D341Med (cell line): Measurements from ENCODE around the gene PC.
"Not testable (repeated sequence)": the region's sequence is repeated elsewhere in the genome, so short reads cannot be mapped to it uniquely, and the experiment has no call there.

Experiments
- DNase-seq: peaks from one replicate; pipeline ENCODE4 v3.0.0; 2012; ENCODE audit warnings: low spot score

The PC gene

DNA sequence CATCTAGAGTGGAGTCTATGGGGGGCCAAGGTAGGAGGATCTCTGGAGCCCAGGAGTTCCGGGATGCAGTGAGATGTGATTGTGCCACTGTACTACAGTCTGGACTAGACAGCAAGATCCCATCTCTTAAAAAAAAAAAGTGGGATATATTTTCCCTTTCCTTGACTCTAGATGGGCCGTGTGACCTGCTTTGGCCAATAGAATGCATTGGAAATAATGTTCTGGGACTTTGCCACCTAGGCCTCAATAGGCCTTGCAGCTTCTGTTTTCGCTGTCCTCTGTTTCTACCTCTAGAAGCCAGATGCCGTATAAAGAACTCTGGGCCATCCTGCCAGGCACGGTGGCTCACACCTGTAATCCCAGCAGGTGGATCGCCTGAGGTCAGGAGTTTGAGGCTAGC, 20.5 kb upstream of the PC start:
- DNase-seq, result no peak

DNA sequence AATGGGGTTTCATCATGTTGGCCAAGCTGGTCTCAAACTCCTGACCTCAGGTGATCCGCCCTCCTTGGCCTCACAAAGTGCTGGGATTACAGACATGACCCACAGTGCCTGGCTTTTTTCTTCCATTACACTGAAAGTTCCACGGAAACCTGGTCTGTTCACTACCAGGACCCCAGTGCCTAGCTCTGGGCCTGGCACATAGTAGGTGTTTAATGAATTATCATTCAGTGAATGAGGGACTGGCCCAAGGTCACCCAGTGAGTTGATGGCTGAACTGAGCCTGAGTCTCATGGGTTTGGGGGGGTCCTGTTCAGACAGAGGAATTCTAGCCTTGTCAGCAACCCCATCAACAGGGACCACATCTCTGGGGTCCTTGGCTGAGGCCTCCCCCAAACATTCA, 20.0 kb upstream of the PC start:
- no peak for DNase-seq

DNA sequence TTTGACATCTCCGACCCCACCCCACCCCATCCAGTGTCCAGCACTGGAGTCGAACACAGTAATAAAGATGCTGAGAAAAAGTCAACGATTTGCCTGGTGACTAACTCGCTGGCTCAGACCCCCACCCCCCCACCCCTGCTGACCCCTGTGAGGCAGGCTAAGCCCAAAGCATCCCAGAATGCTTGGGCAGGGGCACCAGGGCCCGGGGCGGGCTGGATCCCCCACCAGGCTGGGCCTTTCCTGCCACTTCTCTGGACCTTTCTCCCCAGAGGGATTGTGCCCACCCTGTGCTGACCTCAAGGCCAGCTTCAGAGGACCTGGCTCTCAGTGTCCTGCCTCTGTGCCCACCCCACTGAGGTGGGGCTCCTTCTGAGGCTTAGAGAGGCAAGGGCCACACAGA, 18.7 kb upstream of the PC start:
- no peak for DNase-seq

- DNase-seq, result peak; percentile 73
These were observed 17.9 kb upstream of the PC start for GRCh38 chr11:66976028-66976467.

- no peak for DNase-seq
These were observed 17.3 kb upstream of the PC start for GRCh38 chr11:66975405-66976027.

DNA sequence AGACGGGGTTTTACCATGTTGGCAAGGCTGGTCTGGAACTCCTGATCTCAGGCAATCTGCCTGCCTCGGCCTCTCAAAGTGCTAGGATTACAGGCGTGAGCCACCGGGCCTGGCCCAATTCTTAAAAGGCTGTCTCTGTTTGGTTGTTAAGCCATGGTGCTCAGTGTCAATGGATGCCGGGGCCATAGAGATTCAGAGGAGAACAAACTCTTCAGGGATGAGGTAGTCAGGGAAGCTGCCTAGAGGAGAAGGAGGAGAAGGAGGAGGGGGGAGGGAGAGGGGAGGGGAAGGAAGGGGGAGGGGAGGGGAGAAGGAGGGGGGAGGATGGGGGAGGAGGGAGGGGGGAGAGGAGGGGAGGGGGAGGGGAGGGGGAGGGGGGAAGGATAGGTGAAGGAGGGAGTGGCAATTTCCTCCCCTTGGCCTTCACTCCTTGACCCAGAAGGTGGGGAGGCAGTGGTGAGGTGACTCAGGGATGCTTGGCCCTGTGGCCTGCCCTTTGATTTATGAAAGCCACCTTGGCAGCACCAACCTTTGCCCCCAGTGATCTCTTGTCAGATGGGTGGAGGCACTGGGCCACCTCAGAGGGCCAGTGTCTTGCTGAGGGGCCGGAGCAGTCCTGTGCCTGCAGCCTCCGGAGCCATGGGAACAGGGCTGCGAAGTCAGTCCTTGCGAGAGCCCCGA, 16.7 kb upstream of the PC start, which contains the start of gene C11orf86:
Gene C11orf86 (plus strand): TSS at position 581 of the 681 bp plus-strand sequence. CDS start 59 bp downstream, at position 640.
- DNase-seq, result no peak

DNA sequence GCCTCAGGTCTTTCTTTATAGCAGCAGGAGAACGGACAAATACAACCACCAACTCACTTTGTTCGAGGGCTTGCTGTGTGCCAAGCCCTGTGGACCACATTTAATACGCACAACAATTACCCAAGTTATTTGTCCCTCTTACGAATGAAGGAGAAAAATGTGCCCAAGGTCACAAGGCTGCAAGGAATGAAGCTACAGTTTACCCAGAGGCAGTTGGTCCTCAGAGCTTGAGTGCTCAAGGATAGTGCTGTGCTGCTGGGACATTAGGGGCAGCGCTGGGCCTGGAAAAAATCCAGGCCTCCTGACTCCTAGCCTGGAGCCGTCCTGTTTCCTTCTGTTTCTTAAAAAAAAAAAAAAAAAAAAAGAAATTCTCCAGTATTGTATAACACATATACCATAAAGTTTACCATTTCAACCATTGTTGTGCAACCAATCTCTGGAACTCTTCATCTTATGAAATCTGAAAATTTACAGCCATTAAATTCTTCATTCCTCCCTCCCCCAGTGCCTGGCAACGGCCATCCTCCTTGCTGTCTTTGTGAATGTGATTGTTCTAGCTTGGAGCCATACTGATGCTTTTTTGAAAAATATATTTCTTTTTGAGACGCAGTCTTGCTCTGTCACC, 15.9 kb upstream of the PC start:
- no peak for DNase-seq

DNA sequence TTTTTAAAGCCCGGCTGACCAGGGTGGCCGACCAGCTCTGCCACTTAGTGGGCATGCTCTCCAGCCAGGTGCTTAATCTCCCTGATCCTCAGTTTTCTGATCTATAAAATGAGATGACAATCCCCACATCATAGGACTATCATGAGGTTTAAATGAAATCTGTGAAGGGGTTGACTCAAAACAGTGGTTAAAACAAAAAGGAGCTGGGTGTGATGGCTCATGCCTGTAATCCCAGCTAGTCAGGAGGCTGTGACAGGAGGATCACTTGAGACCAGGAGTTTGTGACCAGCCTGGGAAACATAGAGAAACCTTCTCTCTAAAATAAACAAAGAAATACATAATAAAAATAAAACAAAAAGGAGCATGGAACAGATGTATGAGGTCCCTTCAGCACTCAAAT, 13.3 kb upstream of the PC start:
- DNase-seq, result no peak

DNA sequence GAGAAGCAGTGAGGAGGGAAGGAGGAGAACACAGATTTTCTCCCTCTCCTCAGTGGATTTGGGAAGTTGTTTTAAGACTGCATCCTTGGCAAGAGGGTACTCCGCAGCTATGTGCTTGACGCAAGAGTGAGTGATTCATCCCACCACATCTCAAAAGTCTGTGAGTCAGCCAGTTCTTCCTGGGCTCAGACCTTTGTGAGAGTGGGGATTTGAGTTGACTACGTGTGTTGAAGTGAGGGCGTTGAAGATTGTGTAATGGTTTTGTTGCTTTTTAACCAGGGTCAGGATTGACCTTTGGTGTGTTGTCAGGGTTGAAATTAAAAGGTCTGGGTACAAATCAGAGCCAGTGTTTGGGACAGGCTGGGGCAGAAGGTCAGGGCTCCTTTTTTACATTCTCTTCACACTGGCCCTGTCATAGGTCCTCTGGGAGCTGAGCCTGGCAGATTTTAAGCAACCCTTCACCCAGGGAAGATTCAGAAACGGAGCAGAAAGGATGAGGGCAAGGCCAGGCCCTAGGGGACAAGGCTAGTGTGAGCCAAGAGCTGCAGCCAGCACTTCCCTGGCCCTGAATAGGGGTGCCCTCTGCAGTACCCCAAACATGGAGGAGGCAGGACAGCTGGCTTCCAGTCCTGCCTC, 12.7 kb upstream of the PC start:
- no peak for DNase-seq

GRCh38 chr11:66970371-66970806, 12.2 kb upstream of the PC start:
- DNase-seq, result no peak

- no peak for DNase-seq
These were observed 11.5 kb upstream of the PC start for GRCh38 chr11:66969584-66970225.

DNA sequence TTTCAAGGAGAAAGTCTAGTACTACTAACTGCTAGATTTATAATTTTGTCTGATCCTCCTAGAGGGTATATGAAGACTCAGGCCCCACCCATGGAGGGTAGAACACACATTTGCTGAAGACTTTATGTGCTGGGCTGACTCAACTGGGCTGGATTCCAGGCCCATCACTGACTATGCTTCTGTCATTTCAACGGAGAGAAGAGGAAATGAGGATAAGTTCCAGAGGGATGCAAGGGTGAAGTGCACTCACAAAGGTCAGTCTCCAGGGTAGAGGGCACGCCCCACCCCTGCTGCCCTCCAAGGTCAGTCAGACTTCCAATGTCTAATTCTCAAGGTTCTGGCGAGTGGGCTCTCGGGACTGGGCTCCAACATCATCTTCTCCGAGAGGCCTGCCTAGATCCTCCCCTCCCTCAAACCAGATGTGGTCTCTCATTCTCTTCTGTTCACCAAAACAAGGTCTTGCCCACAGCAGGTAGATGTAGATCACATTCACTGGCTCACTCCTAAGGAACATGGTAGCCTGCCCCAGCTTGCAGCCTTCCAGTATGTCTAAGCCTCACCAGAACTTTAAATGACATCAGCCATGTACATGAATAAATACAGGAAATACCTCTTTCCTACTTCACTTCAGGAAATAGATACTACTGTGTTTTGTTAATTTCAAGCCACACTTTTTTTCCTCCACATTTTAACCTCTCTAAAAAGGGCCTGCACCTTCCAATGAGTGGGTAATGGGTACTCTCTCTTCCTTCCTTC, 9.7 kb upstream of the PC start:
- DNase-seq, result no peak

GRCh38 chr11:66966351-66966750, 8.2 kb upstream of the PC start:
- DNase-seq, result no peak

GRCh38 chr11:66964495-66964894, 6.3 kb upstream of the PC start:
- DNase-seq, result no peak

- DNase-seq, result no peak
These were observed 4.6 kb upstream of the PC start for GRCh38 chr11:66962801-66963200.

GRCh38 chr11:66962247-66962646, 4.1 kb upstream of the PC start:
- DNase-seq, result no peak

- not testable (repeated sequence) for DNase-seq
These were observed 3.6 kb upstream of the PC start for GRCh38 chr11:66961691-66962213.

DNA sequence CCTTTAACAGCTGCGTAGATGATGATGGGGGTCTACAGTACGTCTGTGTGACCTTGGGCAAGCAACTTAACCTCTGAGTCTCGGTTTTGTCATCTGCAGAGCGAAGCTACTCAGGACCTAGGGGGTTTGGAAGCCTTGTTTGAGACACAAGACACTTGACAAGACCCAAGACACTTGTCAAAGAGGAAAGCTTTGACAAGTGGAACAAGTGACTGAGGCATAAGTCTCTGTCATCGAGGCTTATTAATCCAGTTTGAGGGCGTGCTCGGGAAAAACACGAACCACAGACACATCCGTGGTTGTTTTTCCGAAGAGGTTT, 732 bp upstream of the PC start:
- DNase-seq, result no peak

- peak; percentile 88 for DNase-seq
These were observed 282 bp downstream of the PC start for GRCh38 chr11:66957971-66958231.

DNA sequence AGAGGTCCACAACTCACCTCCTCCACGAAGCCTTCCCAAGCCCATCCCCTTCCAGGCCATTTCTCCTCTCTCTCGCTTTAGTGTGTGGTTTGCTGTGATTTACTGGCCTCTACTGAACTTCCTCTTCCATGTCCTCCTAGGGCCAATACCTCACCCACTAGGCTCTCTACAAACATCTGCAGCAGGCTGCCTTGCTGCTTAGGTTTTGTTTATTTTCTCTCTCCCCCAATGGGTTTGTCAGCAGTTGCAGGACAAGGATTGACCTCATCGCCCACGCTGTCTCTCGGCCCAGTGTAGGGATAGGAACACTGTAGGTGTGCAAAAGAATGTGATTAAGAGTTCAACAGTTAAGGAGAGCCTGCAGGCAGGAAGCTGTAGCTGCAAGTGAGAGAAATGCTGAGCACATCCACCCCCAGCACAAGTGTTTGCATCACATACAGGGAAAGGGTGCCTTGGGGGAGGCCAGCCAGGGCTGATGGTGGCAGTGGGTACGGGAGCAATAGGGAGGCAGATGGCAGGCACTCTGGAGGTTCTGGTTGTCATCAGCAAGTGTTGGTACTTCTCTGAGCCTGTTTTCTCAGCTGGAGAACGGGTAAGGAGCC, 1.4 kb downstream of the PC start:
- no peak for DNase-seq

- no peak for DNase-seq
These were observed 4.9 kb downstream of the PC start for GRCh38 chr11:66953081-66953833.
